ENCODE data around the gene FBXO39. TPM values are rescaled to one million over a fixed set of nuclear protein-coding genes. Genes with fewer than 3 reads are reported as not detected.
"Not testable (repeated sequence)": the region's sequence is repeated elsewhere in the genome, so short reads cannot be mapped to it uniquely, and the experiment has no call there.

FBXO39 gene
- total RNA-seq, 1 experiment from 2014 or later = not detected

DNA sequence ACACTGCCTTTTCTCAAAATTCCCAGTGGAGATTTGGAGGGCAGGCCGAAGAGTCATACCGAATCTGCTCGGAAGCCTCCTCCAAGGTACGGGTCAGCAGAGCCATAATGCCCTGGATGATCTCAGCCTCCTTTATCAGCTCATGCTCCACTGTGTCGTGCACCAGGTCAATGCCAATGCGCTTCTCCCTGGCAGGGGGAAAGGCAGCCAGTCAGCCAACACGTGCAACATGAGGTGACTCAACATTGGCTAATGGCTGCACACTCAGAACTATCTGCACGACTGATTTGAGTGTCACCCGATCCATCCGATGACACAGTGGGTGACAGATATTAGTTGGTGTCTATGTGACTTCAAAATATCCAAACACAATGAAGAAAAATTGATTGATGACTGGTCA, 39.8 kb downstream of the FBXO39 start:
- H3K4me2 ChIP-seq (ENCODE audit: low read length) = no peak overlapping the region
- H3K79me2 ChIP-seq (ENCODE audit: insufficient read depth, low read length) = no peaks in the 10 kb centered on the region
- intact Hi-C loops (cut with micrococcal nuclease) = no loop called here
- RAD21 ChIA-PET (ENCODE audit: low non-redundant PET in 1 of 2, low total read pairs in 2 of 2, uncharacterized antibody in 2 of 2, unreplicated experiment in 2 of 2) = no interaction called here
- no peaks in the 10 kb centered on the region for H3K4me1 ChIP-seq (ENCODE audit: control insufficient read depth in 1 of 2, insufficient read depth in 2 of 2, low read length in 2 of 2)
- H3K9ac ChIP-seq (ENCODE audit: low read length) = no peak overlapping the region
- H3K36me3 ChIP-seq (ENCODE audit: control insufficient read depth in 1 of 2, insufficient read depth in 2 of 2, low read length in 2 of 2) = no peaks in the 10 kb centered on the region
- no peak overlapping the region for H2AFZ ChIP-seq (ENCODE audit: low read depth, low read length, poor library complexity, severe bottlenecking)
- H4K20me1 ChIP-seq (ENCODE audit: insufficient read depth) = no peaks in the 10 kb centered on the region
- H3K9me2 ChIP-seq (ENCODE audit: insufficient read depth) = no peaks in the 10 kb centered on the region
- DNase-seq (ENCODE audit: low read depth, low spot score) (no peak), ATAC-seq (no peak)
- CTCF ChIA-PET = no interaction called here
- no TSS peak for BruUV-seq (replicated peaks)
- H3K9me3 ChIP-seq (ENCODE audit: control insufficient read depth in 1 of 2, insufficient read depth in 1 of 2, low read depth in 1 of 2, low read length in 2 of 2) = no peaks in the 10 kb centered on the region
- TF ChIP-seq, protein P1, sequence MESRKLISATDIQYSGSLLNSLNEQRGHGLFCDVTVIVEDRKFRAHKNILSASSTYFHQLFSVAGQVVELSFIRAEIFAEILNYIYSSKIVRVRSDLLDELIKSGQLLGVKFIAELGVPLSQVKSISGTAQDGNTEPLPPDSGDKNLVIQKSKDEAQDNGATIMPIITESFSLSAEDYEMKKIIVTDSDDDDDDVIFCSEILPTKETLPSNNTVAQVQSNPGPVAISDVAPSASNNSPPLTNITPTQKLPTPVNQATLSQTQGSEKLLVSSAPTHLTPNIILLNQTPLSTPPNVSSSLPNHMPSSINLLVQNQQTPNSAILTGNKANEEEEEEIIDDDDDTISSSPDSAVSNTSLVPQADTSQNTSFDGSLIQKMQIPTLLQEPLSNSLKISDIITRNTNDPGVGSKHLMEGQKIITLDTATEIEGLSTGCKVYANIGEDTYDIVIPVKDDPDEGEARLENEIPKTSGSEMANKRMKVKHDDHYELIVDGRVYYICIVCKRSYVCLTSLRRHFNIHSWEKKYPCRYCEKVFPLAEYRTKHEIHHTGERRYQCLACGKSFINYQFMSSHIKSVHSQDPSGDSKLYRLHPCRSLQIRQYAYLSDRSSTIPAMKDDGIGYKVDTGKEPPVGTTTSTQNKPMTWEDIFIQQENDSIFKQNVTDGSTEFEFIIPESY (IDR thresholded peaks at IDR 0.05; ENCODE audit: extremely low read depth, insufficient replicate concordance, low read length) = no peak
- TF ChIP-seq, protein P2, sequence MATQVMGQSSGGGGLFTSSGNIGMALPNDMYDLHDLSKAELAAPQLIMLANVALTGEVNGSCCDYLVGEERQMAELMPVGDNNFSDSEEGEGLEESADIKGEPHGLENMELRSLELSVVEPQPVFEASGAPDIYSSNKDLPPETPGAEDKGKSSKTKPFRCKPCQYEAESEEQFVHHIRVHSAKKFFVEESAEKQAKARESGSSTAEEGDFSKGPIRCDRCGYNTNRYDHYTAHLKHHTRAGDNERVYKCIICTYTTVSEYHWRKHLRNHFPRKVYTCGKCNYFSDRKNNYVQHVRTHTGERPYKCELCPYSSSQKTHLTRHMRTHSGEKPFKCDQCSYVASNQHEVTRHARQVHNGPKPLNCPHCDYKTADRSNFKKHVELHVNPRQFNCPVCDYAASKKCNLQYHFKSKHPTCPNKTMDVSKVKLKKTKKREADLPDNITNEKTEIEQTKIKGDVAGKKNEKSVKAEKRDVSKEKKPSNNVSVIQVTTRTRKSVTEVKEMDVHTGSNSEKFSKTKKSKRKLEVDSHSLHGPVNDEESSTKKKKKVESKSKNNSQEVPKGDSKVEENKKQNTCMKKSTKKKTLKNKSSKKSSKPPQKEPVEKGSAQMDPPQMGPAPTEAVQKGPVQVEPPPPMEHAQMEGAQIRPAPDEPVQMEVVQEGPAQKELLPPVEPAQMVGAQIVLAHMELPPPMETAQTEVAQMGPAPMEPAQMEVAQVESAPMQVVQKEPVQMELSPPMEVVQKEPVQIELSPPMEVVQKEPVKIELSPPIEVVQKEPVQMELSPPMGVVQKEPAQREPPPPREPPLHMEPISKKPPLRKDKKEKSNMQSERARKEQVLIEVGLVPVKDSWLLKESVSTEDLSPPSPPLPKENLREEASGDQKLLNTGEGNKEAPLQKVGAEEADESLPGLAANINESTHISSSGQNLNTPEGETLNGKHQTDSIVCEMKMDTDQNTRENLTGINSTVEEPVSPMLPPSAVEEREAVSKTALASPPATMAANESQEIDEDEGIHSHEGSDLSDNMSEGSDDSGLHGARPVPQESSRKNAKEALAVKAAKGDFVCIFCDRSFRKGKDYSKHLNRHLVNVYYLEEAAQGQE (IDR thresholded peaks at IDR 0.05; ENCODE audit: low read depth) = no peak
- no peak for TF ChIP-seq EGR1 (IDR thresholded peaks at IDR 0.05; ENCODE audit: low read depth)
- no peak for TF ChIP-seq CEBPB (IDR thresholded peaks at IDR 0.05; ENCODE audit: low read depth)
- TF ChIP-seq SP1 (IDR thresholded peaks at IDR 0.05; ENCODE audit: low read depth) = no peak
- no peak for TF ChIP-seq YY1 (IDR thresholded peaks at IDR 0.05; ENCODE audit: extremely low read depth, insufficient replicate concordance, low read depth, low read length)
- no peak for TF ChIP-seq JUND (IDR thresholded peaks at IDR 0.05)
- TF ChIP-seq ZFX (IDR thresholded peaks at IDR 0.05) = no peak
- no peak for TF ChIP-seq EZH2phosphoT487 (IDR thresholded peaks at IDR 0.05; ENCODE audit: borderline replicate concordance)
- TF ChIP-seq SRF (IDR thresholded peaks at IDR 0.05; ENCODE audit: low read depth) = no peak
- TF ChIP-seq, protein P3, sequence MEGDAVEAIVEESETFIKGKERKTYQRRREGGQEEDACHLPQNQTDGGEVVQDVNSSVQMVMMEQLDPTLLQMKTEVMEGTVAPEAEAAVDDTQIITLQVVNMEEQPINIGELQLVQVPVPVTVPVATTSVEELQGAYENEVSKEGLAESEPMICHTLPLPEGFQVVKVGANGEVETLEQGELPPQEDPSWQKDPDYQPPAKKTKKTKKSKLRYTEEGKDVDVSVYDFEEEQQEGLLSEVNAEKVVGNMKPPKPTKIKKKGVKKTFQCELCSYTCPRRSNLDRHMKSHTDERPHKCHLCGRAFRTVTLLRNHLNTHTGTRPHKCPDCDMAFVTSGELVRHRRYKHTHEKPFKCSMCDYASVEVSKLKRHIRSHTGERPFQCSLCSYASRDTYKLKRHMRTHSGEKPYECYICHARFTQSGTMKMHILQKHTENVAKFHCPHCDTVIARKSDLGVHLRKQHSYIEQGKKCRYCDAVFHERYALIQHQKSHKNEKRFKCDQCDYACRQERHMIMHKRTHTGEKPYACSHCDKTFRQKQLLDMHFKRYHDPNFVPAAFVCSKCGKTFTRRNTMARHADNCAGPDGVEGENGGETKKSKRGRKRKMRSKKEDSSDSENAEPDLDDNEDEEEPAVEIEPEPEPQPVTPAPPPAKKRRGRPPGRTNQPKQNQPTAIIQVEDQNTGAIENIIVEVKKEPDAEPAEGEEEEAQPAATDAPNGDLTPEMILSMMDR (IDR thresholded peaks at IDR 0.05 in 2 of 3, conservative IDR thresholded peaks at IDR 0.05 in 1 of 3; ENCODE audit: borderline replicate concordance in 1 of 3, insufficient read depth in 1 of 3, low read depth in 2 of 3, low read length in 2 of 3) = no peak
- no peak for TF ChIP-seq POLR2A (IDR thresholded peaks at IDR 0.05; ENCODE audit: borderline replicate concordance, extremely low read depth, insufficient read depth, insufficient read length)
- POLR2A ChIA-PET = no interaction called here
- H3K27ac ChIP-seq (ENCODE audit: low read depth, low read length) = no peak overlapping the region
- peaks cover 7% of the 10 kb centered on the region; the same call in 1 of the 2 replicates for H3K27me3 ChIP-seq (ENCODE audit: insufficient read depth, low read length)
- no peak overlapping the region for H3K4me3 ChIP-seq (replicated peaks in 1 of 2; ENCODE audit: low read depth in 1 of 2, low read length in 2 of 2)

DNA sequence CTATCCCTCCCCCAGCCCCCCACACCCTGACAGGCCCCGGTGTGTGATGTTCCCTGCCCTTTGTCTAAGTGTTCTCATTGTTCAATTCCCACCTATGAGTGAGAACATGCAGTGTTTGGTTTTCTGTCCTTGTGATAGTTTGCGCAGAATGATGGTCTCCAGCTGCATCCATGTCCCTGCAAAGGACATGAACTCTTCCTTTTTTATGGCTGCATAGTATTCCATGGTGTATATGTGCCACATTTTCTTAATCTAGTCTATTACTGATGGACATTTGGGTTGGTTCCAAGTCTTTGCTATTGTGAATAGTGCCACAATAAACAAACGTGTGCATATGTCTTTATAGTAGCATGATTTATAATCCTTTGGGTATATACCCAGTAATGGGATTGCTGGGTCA, 40.4 kb downstream of the FBXO39 start:
- H2AFZ ChIP-seq (ENCODE audit: low read depth, low read length, poor library complexity, severe bottlenecking); ATAC-seq; H3K27me3 ChIP-seq (ENCODE audit: insufficient read depth, low read length); H3K4me3 ChIP-seq (replicated peaks in 1 of 2; ENCODE audit: low read depth in 1 of 2, low read length in 2 of 2); H3K9ac ChIP-seq (ENCODE audit: low read length); H3K27ac ChIP-seq (ENCODE audit: low read depth, low read length); H3K4me1 ChIP-seq (ENCODE audit: control insufficient read depth in 1 of 2, insufficient read depth in 2 of 2, low read length in 2 of 2); H3K9me2 ChIP-seq (ENCODE audit: insufficient read depth); intact Hi-C loops (cut with micrococcal nuclease); RAD21 ChIA-PET (ENCODE audit: low non-redundant PET in 1 of 2, low total read pairs in 2 of 2, uncharacterized antibody in 2 of 2, unreplicated experiment in 2 of 2); H3K9me3 ChIP-seq (ENCODE audit: control insufficient read depth in 1 of 2, insufficient read depth in 1 of 2, low read depth in 1 of 2, low read length in 2 of 2); H3K36me3 ChIP-seq (ENCODE audit: control insufficient read depth in 1 of 2, insufficient read depth in 2 of 2, low read length in 2 of 2); CTCF ChIA-PET; BruUV-seq (replicated peaks); H4K20me1 ChIP-seq (ENCODE audit: insufficient read depth); DNase-seq (ENCODE audit: low read depth, low spot score); H3K79me2 ChIP-seq (ENCODE audit: insufficient read depth, low read length); H3K4me2 ChIP-seq (ENCODE audit: low read length); POLR2A ChIA-PET: not testable (repeated sequence)
